HG03175 (cell line): ENCODE data around the gene PARP14.
"Not testable (repeated sequence)": the region's sequence is repeated elsewhere in the genome, so short reads cannot be mapped to it uniquely, and the experiment has no call there.

Source experiments
- ATAC-seq: cut with Tn5 transposase; IDR thresholded peaks from one replicate; pipeline ENCODE4 v1.9.1; 2021; ENCODE audit warnings: mild to moderate bottlenecking, moderate library complexity; ENCODE audit not compliant: unreplicated experiment

Gene PARP14

DNA sequence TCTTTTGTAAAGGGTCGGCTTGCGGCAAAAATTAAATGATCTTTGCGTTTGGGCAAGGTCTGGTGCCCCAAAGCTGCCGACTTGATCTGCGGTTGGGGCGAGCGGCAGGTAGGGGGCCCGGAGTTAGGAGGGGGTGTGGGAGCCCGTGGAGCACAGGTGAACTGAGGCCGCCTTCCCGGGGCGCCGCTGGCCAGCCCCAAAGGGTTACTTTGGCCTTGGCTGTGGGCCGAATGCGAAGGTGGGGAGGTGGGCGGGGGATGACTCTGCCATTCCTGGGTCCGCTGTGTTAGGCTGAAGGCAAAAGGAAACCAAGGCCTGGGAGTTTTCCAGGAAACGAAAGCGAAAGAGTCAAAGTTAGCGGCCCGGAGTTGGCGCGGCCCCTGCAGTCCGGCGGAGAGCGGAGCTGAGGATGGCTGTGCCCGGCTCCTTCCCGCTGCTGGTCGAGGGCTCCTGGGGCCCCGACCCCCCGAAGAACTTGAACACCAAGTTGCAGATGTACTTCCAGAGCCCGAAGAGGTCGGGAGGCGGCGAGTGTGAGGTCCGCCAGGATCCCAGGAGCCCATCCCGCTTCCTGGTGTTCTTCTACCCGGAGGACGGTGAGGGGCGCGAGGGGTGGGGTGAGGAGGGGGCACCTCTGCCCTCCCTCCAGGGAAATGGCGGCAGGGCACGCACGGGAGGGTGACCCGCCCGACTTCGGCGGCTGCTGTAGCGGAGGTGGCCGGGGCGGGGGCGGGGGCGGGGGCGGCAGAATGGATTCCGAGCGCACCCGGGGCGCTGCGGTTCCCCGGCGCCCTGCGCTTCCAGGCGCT is at the start of gene PARP14:
TSS of gene PARP14 (plus strand) at position 365 of the 809 bp plus-strand sequence. CDS start at position 410, 45 bp downstream.
- peak; percentile 38 for ATAC-seq

GRCh38 chr3:122635789-122636188 is 44.9 kb upstream of the PARP14 start:
- ATAC-seq = no peak

GRCh38 chr3:122636697-122637096 is 43.9 kb upstream of the PARP14 start:
- no peak for ATAC-seq

DNA sequence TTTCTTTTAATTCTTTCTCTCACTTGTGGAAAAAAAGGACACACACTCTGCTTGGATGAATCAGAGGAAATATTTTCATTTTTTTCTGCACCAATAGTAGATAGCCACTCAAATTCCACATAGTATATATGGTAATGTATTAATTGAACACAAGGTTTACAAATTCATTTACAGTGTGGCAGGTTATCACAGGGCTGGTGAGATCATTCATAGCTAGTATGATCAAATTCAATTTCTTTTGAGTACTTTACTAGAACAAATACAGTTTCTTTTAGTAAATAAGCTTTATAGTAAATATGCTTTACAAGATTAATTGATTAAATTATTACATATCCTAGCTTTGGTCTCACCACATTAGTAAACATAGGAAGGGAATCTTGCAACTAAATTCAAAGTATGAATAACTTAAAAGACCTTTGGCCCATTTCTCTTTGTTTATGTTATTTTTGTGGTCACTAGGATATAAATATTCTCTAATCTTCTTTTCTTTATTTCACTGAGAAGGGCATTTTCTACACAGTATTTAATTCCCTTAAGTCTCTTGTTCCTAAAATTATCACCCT is 40.1 kb upstream of the PARP14 start:
- no peak for ATAC-seq

- no peak for ATAC-seq
Measured at GRCh38 chr3:122642935-122643334, 37.7 kb upstream of the PARP14 start.

DNA sequence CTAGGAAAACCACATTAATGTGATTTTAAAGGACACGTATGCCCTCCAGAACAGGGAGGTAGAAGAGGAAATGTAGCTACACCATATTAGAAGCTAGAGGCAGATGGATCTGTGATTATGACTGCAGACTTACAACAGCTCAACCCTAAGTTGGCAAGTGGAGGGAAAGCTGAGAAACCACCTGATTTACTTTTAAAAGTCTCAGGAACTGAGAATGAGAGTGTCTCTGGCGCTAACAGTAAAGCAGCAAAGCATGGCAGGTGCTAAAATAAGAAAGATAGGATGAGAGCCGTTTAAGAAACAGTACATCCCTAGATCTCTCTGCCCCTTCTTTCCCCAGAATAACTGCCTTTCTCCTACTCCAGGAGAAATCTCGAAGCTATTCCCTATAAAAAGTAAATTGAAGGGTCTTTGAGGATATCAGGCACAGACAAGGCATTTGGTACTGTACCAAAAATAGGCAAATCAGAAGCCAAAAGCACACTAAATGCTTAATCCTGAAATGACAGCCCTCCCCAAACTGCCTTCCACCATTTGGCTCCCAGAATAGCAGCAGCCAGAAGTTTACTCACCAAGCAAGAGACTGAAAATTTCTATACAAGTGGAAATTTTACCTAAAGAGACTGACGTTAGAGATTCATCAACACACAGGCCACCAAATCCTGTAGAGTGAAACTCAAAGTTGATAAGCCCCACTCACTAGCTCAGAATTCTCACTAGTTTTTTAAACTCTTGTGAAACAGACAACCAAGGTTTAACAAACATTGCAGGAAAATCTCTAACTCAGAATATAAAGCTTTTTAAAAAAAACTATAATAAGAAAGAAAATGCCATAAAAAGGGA is 34.3 kb upstream of the PARP14 start:
- no peak for ATAC-seq

- ATAC-seq = not testable (repeated sequence)
Measured at GRCh38 chr3:122651233-122651907, 29.3 kb upstream of the PARP14 start.

- ATAC-seq = not testable (repeated sequence)
Measured at GRCh38 chr3:122651962-122652361, 28.7 kb upstream of the PARP14 start.

- ATAC-seq = not testable (repeated sequence)
Measured at GRCh38 chr3:122658336-122658735, 22.3 kb upstream of the PARP14 start.

DNA sequence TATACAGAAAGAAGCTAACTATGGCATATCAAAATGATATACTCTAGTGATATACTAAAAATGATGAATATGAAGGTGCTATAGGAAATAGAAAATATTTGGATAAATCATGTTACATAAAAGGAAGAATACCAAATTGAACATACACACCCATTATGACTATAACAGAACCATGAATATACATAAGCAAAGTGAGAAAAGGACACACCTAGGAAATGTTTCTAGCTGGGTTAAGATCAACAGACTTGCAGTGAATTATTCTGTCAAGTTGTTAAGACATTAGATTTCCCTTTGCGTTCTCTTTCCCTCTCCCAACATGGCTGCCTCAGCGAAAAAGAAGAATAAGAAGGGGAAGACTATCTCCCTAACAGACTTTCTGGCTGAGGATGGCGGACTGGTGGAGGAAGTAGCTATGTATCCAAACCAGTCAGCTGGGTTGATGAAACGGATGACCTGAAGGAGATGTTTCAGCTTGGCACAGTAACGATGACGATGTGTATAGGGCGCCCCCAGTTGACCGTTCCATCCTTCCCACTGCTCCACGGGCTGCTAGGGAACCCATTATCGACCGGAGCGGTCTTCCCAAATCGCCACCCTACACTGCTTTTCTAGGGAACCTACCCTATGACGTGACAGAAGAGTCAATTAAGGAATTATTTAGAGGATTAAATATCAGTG is 20.2 kb upstream of the PARP14 start:
- no peak for ATAC-seq

GRCh38 chr3:122661633-122662032 is 19.0 kb upstream of the PARP14 start:
- ATAC-seq = no peak

DNA sequence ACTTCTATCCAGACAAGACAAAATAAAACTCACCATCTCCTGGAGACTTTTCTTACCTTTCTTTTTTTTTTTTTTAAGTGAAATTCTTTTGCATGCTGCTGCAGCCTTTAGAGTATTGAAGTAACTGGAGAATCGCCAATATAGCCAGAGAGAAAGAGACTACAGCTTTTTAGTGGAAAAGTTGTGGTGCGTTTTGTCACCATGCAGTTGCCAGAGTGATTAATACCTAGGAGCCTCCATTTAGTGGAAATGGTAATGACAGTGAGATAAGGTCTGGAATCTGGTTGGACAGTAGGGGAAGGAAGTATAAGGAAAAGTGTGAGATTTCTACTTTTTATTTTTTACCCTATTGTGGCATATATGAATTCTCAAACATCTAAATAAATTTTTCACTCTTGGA is 18.1 kb upstream of the PARP14 start:
- no peak for ATAC-seq

DNA sequence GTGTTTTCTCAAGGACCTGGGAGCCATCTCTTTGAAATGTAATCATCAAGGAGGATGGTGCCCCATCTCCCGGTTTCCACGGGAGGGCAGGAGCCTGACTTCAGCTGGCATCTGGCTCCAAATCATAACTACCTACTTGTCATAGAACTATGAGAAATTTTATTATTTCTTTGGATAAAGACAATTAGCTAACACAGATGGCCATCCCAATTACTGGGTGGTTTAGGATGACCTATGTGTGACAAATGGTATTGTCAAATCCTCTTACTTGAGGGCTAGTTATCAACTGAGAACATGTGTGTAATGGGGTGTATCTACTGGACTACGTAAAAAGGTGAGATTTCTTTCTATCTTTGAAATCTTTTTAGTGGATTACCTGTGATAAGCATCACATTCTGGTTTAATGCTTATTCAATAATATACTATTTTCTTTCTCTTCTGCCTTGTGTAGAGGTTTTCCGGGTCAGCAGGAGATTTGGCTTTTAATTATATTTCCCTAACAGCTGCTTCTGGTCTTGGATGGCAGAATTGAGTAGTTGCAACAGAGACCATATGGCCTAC is 15.3 kb upstream of the PARP14 start:
- ATAC-seq = no peak

DNA sequence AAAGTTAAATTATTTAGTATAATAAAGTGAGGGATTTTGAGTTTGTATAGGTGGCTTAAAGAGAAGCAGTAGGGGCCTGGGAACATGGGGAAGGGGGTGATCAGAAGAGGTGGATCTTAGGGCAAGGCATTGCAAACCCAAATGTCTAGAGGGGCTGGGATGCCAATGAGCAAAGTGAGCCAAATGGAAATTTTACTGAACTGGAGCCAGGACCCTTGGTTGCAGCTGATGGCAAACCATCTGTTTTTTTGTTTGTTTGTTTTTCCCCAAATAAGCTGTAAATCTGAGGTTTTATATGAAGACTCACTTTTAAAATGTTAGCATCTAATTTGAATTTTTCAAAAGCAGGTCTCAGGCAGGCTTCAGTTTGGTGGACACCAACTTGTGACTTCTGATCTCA is 14.8 kb upstream of the PARP14 start:
- no peak for ATAC-seq

DNA sequence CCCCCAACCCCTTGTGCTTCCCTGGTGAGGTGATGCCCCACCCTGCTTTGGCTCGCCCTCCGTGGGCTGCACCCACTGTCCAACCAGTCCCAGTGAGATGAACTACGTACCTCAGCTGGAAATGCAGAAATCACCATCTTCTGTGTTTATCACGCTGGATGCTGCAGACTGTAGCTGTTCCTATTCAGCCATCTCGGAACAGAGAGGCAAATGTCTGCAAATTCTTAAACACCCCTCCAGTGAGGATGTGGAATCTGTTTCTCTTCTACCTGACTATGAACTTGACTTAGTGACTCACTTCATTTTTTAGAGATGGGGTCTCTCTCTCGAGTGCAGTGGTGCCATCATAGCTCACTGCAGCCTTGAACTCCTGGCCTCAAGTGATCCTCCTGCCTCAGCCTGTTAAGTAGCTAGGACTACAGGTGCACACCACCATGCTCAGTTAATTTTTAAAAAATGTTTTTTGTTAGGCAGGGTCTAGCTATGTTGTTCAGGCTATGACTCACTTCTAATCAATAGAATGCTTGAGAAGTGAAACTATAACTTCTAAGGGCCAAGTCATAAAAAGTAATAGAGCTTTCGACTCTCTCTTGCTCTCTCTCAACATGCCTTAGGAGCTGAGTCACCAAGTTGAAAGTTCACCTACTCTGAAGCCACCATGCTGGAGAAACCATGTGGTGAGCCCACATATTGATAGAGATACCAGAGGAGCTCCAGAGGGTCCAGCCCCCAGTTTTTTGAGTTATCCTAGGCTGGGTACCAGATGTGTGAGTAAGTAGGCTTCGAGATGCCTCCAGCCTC is 11.5 kb upstream of the PARP14 start:
- peak; percentile 87 for ATAC-seq

DNA sequence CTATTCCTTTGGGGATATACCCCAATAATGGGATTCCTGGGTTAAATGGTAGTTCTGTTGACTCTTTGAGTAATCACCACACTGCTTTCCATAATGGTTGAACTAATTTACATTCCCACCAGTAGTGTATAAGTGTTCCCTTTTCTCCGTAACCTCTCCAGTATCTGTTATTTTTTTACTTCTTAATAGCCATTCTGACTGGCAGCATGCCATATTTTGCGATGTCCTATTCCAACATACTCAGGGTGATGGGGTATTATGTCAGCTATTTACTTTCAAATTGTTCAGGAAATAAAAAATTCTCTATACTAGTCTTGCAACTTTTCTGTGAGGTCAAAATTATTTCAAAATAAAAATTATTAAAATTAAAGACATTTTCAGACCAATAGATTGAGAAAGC is 9.1 kb upstream of the PARP14 start:
- ATAC-seq = no peak

- ATAC-seq = no peak
Measured at GRCh38 chr3:122674339-122674738, 6.3 kb upstream of the PARP14 start.

GRCh38 chr3:122676759-122677158 is 3.9 kb upstream of the PARP14 start:
- no peak for ATAC-seq

- ATAC-seq = no peak
Measured at GRCh38 chr3:122677216-122677615, 3.4 kb upstream of the PARP14 start.
